GM19467 (cell line): ENCODE results near the gene ANKRD31.
"Not testable (repeated sequence)": the region's sequence is repeated elsewhere in the genome, so short reads cannot be mapped to it uniquely, and the experiment has no call there.

Experiments
- ATAC-seq: cut with Tn5 transposase; IDR thresholded peaks from one replicate; pipeline ENCODE4 v1.9.1; 2021; ENCODE audit warnings: mild to moderate bottlenecking, moderate library complexity; ENCODE audit not compliant: unreplicated experiment

ANKRD31 gene

GRCh38 chr5:75148051-75148450, 88.6 kb downstream of the ANKRD31 start:
- no peak for ATAC-seq

- ATAC-seq, result no peak
These were observed 94.0 kb downstream of the ANKRD31 start for GRCh38 chr5:75142566-75143136.

GRCh38 chr5:75140277-75140676, 96.4 kb downstream of the ANKRD31 start:
- no peak for ATAC-seq

- ATAC-seq, result no peak
These were observed 98.0 kb downstream of the ANKRD31 start for GRCh38 chr5:75138689-75139088.

- ATAC-seq, result no peak
These were observed 105.8 kb downstream of the ANKRD31 start for GRCh38 chr5:75130818-75131349.

GRCh38 chr5:75116856-75117255, 119.8 kb downstream of the ANKRD31 start:
- ATAC-seq, result no peak

- ATAC-seq, result not testable (repeated sequence)
These were observed 122.4 kb downstream of the ANKRD31 start for GRCh38 chr5:75114311-75114710.

GRCh38 chr5:75113354-75114113, 123.1 kb downstream of the ANKRD31 start:
- no peak for ATAC-seq

GRCh38 chr5:75108931-75109596, 127.6 kb downstream of the ANKRD31 start:
- no peak for ATAC-seq

GRCh38 chr5:75108515-75108914, 128.2 kb downstream of the ANKRD31 start:
- ATAC-seq, result no peak

GRCh38 chr5:75095956-75096355, 140.7 kb downstream of the ANKRD31 start:
- not testable (repeated sequence) for ATAC-seq

GRCh38 chr5:75091597-75091996, 145.1 kb downstream of the ANKRD31 start:
- ATAC-seq, result no peak

GRCh38 chr5:75089662-75090061, 147.0 kb downstream of the ANKRD31 start:
- ATAC-seq, result no peak

- no peak for ATAC-seq
These were observed 147.5 kb downstream of the ANKRD31 start for GRCh38 chr5:75089137-75089536.

GRCh38 chr5:75088648-75089047, 148.0 kb downstream of the ANKRD31 start:
- no peak for ATAC-seq

- ATAC-seq, result no peak
These were observed 155.2 kb downstream of the ANKRD31 start for GRCh38 chr5:75081510-75081909.

GRCh38 chr5:75079346-75079745, 157.3 kb downstream of the ANKRD31 start:
- not testable (repeated sequence) for ATAC-seq

- no peak for ATAC-seq
These were observed 158.7 kb downstream of the ANKRD31 start for GRCh38 chr5:75078027-75078426.

- ATAC-seq, result no peak
These were observed 164.6 kb downstream of the ANKRD31 start for GRCh38 chr5:75072061-75072460.

- ATAC-seq, result no peak
These were observed 165.6 kb downstream of the ANKRD31 start for GRCh38 chr5:75071100-75071499.

GRCh38 chr5:75067434-75067833, 169.2 kb downstream of the ANKRD31 start:
- no peak for ATAC-seq
